ENCODE data around the gene RCAN3.

RCAN3 gene

DNA sequence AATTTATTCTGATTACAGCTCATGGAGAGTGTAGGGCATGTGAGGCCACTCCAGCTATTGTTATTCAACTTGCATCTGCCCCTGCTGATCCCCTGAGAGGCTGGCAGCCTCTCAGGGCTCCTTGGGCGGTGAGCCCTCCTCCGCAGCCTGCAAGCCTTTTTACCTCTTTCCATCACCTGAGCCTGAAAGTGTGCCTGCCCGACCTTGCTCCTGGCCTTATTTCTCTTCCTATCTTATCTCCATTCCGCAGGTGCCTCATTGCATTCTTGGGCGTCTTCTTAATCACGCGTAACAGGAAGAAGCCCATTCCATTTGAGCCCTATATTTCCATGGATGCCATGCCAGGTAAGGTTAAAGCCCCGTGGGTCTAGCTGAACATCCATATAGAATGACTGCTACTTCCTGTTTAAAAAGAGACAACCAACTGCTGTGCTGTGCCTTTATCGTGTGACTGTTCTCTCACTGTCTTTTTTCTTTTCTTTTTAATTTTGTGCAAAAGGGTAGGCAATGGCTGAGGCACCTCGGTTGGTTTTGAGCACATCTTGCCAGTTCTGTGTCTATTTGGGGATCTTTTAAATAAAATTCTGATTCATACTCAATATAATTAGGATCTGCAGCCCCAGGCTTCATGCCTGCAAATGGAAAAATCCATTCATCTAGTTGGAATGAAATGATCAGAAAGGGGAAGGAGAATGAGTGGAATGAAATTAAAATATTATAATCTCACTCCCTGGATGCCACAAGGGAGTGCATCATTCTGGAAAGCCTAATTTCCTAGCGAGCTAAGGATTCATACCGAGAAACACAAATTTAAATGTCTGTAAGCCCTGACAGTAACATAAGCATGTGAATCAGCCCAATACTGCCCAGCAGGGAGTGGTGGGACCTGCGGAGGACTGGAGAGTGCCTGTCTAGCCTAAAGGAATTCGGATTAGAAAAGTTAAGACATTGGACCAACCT is 38.6 kb upstream of the RCAN3 start:
- H3K9ac ChIP-seq (ENCODE audit: insufficient read length, low read depth), result peak overlapping the region; percentile 37
- peaks cover 3% of the 10 kb centered on the region for H3K4me1 ChIP-seq (ENCODE audit: insufficient read depth, insufficient read length)
- no peaks in the 10 kb centered on the region for H3K36me3 ChIP-seq (ENCODE audit: insufficient read depth, insufficient read length, low read length)
- TF ChIP-seq SUZ12 (IDR thresholded peaks at IDR 0.05; ENCODE audit: extremely low read depth, insufficient read depth, insufficient read length) (no peak), YY1 (IDR thresholded peaks at IDR 0.05; ENCODE audit: insufficient read depth, insufficient read length) (no peak), ZNF274 (IDR thresholded peaks at IDR 0.05; ENCODE audit: low read depth, low read length) (no peak)
- H3K9me3 ChIP-seq (ENCODE audit: insufficient read depth, low read length), result 0 out of 2 replicates have a peak, but pooled peaks cover 5% of the 10 kb centered on the region
- peak; percentile 85 for DNase-seq (ENCODE audit: low read depth, low spot score)
- no peak overlapping the region for H3K4me3 ChIP-seq (ENCODE audit: insufficient read length, low read depth)
- no peaks in the 10 kb centered on the region for H3K27me3 ChIP-seq (ENCODE audit: insufficient read depth, insufficient read length)

- no peak for DNase-seq (ENCODE audit: low read depth, low spot score)
- H3K4me3 ChIP-seq (ENCODE audit: insufficient read length, low read depth), result no peak overlapping the region
- no peak for TF ChIP-seq ZNF274 (IDR thresholded peaks at IDR 0.05; ENCODE audit: low read depth, low read length)
- no peak for TF ChIP-seq SUZ12 (IDR thresholded peaks at IDR 0.05; ENCODE audit: extremely low read depth, insufficient read depth, insufficient read length)
- no peak for TF ChIP-seq YY1 (IDR thresholded peaks at IDR 0.05; ENCODE audit: insufficient read depth, insufficient read length)
- no peaks in the 10 kb centered on the region for H3K36me3 ChIP-seq (ENCODE audit: insufficient read depth, insufficient read length, low read length)
- peaks cover 9% of the 10 kb centered on the region for H3K9me3 ChIP-seq (ENCODE audit: insufficient read depth, low read length)
- peaks cover 3% of the 10 kb centered on the region for H3K4me1 ChIP-seq (ENCODE audit: insufficient read depth, insufficient read length)
- H3K27me3 ChIP-seq (ENCODE audit: insufficient read depth, insufficient read length), result no peaks in the 10 kb centered on the region
- H3K9ac ChIP-seq (ENCODE audit: insufficient read length, low read depth), result no peak overlapping the region
Observed at GRCh38 chr1:24465099-24465498, 37.5 kb upstream of the RCAN3 start.

DNA sequence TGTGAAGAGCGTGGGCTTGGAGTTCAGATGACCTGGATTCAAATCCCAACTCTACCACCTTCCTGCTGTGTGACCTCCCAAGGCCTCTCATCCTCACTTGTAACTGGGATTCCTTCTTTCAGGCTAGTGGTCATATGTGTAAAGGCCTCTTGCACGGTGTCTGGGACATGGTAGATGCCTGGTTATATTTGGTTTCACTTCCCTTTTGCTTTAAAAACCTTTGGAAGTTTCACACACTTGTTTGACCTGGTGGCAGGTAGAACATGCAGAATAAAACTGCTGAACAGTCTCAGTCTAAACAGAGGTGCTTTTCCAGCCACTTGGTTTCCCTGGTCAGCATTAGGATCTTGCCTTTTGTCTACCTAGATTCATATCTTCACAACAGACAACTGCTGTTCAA is 37.0 kb upstream of the RCAN3 start:
- H3K9ac ChIP-seq (ENCODE audit: insufficient read length, low read depth), result no peak overlapping the region
- peaks cover 3% of the 10 kb centered on the region for H3K4me1 ChIP-seq (ENCODE audit: insufficient read depth, insufficient read length)
- TF ChIP-seq ZNF274 (IDR thresholded peaks at IDR 0.05; ENCODE audit: low read depth, low read length), result no peak
- no peaks in the 10 kb centered on the region for H3K27me3 ChIP-seq (ENCODE audit: insufficient read depth, insufficient read length)
- no peaks in the 10 kb centered on the region for H3K36me3 ChIP-seq (ENCODE audit: insufficient read depth, insufficient read length, low read length)
- peaks cover 15% of the 10 kb centered on the region for H3K9me3 ChIP-seq (ENCODE audit: insufficient read depth, low read length)
- H3K4me3 ChIP-seq (ENCODE audit: insufficient read length, low read depth), result no peak overlapping the region
- DNase-seq (ENCODE audit: low read depth, low spot score), result no peak

DNA sequence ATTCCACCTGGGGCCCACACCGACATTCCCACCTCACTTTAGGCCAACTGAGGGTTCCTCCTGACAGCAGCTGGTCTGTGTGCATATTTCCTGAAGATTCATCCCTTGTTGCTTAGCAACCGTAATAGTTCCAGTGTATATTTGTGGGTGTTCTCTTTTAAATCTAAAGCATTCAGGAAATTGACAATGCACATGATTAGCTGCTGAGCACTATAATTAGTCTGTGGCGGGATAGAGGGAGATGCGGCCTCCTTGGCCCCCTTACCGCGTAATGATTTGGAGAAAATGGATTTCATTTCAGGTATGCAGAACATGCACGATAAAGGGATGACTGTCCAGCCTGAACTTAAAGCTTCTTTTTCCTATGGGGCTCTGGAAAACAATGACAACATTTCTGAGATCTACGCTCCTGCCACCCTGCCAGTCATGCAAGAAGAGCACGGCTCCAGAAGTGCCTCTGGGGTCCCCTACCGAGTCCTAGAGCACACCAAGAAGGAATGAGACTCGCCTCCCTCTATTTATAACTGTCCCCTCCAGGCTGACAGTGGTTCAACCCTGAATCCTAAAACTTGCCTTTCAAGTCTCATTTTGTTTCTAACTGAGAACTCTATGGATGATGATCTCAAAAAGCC is 33.8 kb upstream of the RCAN3 start:
- DNase-seq (ENCODE audit: low read depth, low spot score), result no peak
- no peak for TF ChIP-seq SUZ12 (IDR thresholded peaks at IDR 0.05; ENCODE audit: extremely low read depth, insufficient read depth, insufficient read length)
- TF ChIP-seq ZNF274 (IDR thresholded peaks at IDR 0.05; ENCODE audit: low read depth, low read length), result no peak
- no peak for TF ChIP-seq YY1 (IDR thresholded peaks at IDR 0.05; ENCODE audit: insufficient read depth, insufficient read length)
- Histone ChIP-seq H3K9ac (ENCODE audit: insufficient read length, low read depth) (no peak overlapping the region), H3K4me3 (ENCODE audit: insufficient read length, low read depth) (no peak overlapping the region), H3K36me3 (ENCODE audit: insufficient read depth, insufficient read length, low read length) (no peaks in the 10 kb centered on the region), H3K4me1 (ENCODE audit: insufficient read depth, insufficient read length) (peaks cover 3% of the 10 kb centered on the region), H3K27me3 (ENCODE audit: insufficient read depth, insufficient read length) (no peaks in the 10 kb centered on the region), H3K9me3 (ENCODE audit: insufficient read depth, low read length) (peaks cover 14% of the 10 kb centered on the region)

GRCh38 chr1:24470592-24470991 is 32.0 kb upstream of the RCAN3 start:
- no peak for DNase-seq (ENCODE audit: low read depth, low spot score)
- H3K4me1 ChIP-seq (ENCODE audit: insufficient read depth, insufficient read length), result no peaks in the 10 kb centered on the region
- H3K36me3 ChIP-seq (ENCODE audit: insufficient read depth, insufficient read length, low read length), result no peaks in the 10 kb centered on the region
- H3K9ac ChIP-seq (ENCODE audit: insufficient read length, low read depth), result no peak overlapping the region
- H3K4me3 ChIP-seq (ENCODE audit: insufficient read length, low read depth), result no peak overlapping the region
- H3K27me3 ChIP-seq (ENCODE audit: insufficient read depth, insufficient read length), result no peaks in the 10 kb centered on the region
- TF ChIP-seq ZNF274 (IDR thresholded peaks at IDR 0.05; ENCODE audit: low read depth, low read length) (no peak), SUZ12 (IDR thresholded peaks at IDR 0.05; ENCODE audit: extremely low read depth, insufficient read depth, insufficient read length) (no peak), YY1 (IDR thresholded peaks at IDR 0.05; ENCODE audit: insufficient read depth, insufficient read length) (no peak)
- peaks cover 14% of the 10 kb centered on the region for H3K9me3 ChIP-seq (ENCODE audit: insufficient read depth, low read length)

DNA sequence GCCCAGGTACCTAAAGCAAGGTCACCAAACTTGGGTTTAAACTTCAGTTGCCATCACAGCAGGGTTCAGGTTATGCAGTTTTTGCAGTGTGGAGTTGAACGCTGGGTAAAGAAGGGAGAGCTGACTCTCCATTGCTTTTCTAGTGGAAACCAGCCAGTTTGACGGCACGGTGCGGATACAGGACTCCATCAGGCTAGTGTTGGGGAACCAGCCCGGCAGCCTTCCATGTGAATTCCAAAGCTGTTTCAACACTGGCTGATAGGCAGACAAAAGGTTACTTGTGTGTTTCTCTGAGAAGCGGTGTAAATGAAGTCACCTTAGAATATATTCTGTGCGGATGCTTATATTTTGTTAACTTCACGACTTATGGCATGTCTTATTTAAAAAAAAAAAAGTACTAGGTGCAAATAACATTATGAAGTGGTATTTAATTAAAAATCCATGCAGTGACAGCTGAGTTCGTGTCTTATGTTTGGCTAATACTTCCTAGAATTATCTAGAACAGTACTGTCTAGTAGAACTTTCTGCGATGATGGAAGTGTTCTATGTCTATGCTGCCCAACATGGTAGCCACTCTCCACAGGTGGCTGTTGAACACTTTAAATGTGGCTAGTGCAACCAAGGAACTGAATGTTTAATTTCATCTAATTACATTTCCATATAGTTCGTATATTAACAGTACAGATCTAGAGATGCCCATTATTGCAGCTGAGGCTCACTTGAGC is 29.9 kb upstream of the RCAN3 start:
- H3K4me1 ChIP-seq (ENCODE audit: insufficient read depth, insufficient read length), result no peaks in the 10 kb centered on the region
- DNase-seq (ENCODE audit: low read depth, low spot score), result no peak
- H3K9me3 ChIP-seq (ENCODE audit: insufficient read depth, low read length), result peaks cover 14% of the 10 kb centered on the region
- no peak overlapping the region for H3K4me3 ChIP-seq (ENCODE audit: insufficient read length, low read depth)
- no peaks in the 10 kb centered on the region for H3K27me3 ChIP-seq (ENCODE audit: insufficient read depth, insufficient read length)
- TF ChIP-seq YY1 (IDR thresholded peaks at IDR 0.05; ENCODE audit: insufficient read depth, insufficient read length) (no peak), ZNF274 (IDR thresholded peaks at IDR 0.05; ENCODE audit: low read depth, low read length) (no peak), SUZ12 (IDR thresholded peaks at IDR 0.05; ENCODE audit: extremely low read depth, insufficient read depth, insufficient read length) (no peak)
- no peak overlapping the region for H3K9ac ChIP-seq (ENCODE audit: insufficient read length, low read depth)
- H3K36me3 ChIP-seq (ENCODE audit: insufficient read depth, insufficient read length, low read length), result no peaks in the 10 kb centered on the region

DNA sequence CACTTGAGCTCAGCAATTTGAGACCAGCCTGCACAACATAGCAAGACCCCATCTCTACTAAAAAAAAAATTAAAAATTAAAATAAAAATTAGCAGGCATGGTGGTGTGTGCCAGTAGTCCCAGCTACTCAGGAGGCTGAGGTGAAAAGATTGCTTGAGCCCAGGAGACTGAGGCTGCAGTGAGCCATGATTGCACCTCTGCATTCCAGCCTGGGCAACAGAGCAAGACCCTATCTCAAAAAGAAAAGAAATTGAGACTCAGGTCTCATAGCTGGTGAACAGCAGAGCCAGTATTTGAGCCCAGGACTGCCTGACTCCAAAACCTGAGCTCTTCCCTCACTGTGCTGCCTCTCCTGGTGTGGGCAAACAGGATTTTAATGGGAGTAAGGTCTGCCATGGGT is 28.4 kb upstream of the RCAN3 start:
- Histone ChIP-seq H3K9ac (ENCODE audit: insufficient read length, low read depth) (no peak overlapping the region), H3K9me3 (ENCODE audit: insufficient read depth, low read length) (peaks cover 14% of the 10 kb centered on the region), H3K4me1 (ENCODE audit: insufficient read depth, insufficient read length) (no peaks in the 10 kb centered on the region), H3K36me3 (ENCODE audit: insufficient read depth, insufficient read length, low read length) (no peaks in the 10 kb centered on the region), H3K4me3 (ENCODE audit: insufficient read length, low read depth) (no peak overlapping the region), H3K27me3 (ENCODE audit: insufficient read depth, insufficient read length) (no peaks in the 10 kb centered on the region)
- DNase-seq (ENCODE audit: low read depth, low spot score), result no peak
- TF ChIP-seq ZNF274 (IDR thresholded peaks at IDR 0.05; ENCODE audit: low read depth, low read length) (no peak), SUZ12 (IDR thresholded peaks at IDR 0.05; ENCODE audit: extremely low read depth, insufficient read depth, insufficient read length) (no peak), YY1 (IDR thresholded peaks at IDR 0.05; ENCODE audit: insufficient read depth, insufficient read length) (no peak)

Data from NT2/D1 (cell line).